EH (cell line): ENCODE results near the gene STAM.
A peak's percentile ranks its signal among the peaks of the same experiment; 100 is the strongest.

Experiments used
- DNase-seq: peaks from one replicate; pipeline ENCODE4 v3.0.0-alpha.2; 2015; ENCODE audit warnings: low read depth

Gene STAM

GRCh38 chr10:17647326-17647725 is 3.4 kb downstream of the STAM start:
- DNase-seq: no peak

GRCh38 chr10:17648243-17649035 is 4.5 kb downstream of the STAM start:
- DNase-seq: no peak

GRCh38 chr10:17649052-17649451 is 5.1 kb downstream of the STAM start:
- DNase-seq: no peak

- peak; percentile 78 for DNase-seq
Observed at GRCh38 chr10:17649836-17650235, 5.9 kb downstream of the STAM start.

GRCh38 chr10:17650416-17650815 is 6.5 kb downstream of the STAM start:
- DNase-seq: no peak

- peak; percentile 58 for DNase-seq
Observed at GRCh38 chr10:17651896-17652295, 7.9 kb downstream of the STAM start.

GRCh38 chr10:17652585-17652984 is 8.6 kb downstream of the STAM start:
- DNase-seq: peak; percentile 22

- DNase-seq: no peak
Observed at GRCh38 chr10:17655009-17655408, 11.1 kb downstream of the STAM start.

GRCh38 chr10:17655567-17656146 is 11.7 kb downstream of the STAM start:
- DNase-seq: peak; percentile 63

GRCh38 chr10:17657103-17657500 is 13.2 kb downstream of the STAM start:
- DNase-seq: no peak

- no peak for DNase-seq
Observed at GRCh38 chr10:17659365-17659764, 15.4 kb downstream of the STAM start.

GRCh38 chr10:17660921-17661320 is 17.0 kb downstream of the STAM start:
- peak; percentile 50 for DNase-seq

GRCh38 chr10:17661510-17661909 is 17.6 kb downstream of the STAM start:
- DNase-seq: no peak

GRCh38 chr10:17662193-17663138 is 18.5 kb downstream of the STAM start:
- no peak for DNase-seq

- no peak for DNase-seq
Observed at GRCh38 chr10:17663450-17663849, 19.5 kb downstream of the STAM start.

GRCh38 chr10:17665747-17666146 is 21.8 kb downstream of the STAM start:
- peak; percentile 89 for DNase-seq

- DNase-seq: no peak
Observed at GRCh38 chr10:17668435-17669184, 24.7 kb downstream of the STAM start.

- no peak for DNase-seq
Observed at GRCh38 chr10:17669185-17669872, 25.4 kb downstream of the STAM start.

GRCh38 chr10:17671307-17671706 is 27.4 kb downstream of the STAM start:
- no peak for DNase-seq

- peak; percentile 96 for DNase-seq
Observed at GRCh38 chr10:17673471-17674061, 29.6 kb downstream of the STAM start.

- peak; percentile 12 for DNase-seq
Observed at GRCh38 chr10:17674566-17674965, 30.6 kb downstream of the STAM start.
